Upper lobe of right lung (tissue), 1 donor: ENCODE data around the gene HTT. TPM values are rescaled to one million over a fixed set of nuclear protein-coding genes. Genes with fewer than 3 reads are reported as not detected.
A peak's percentile ranks its signal among the peaks of the same experiment; 100 is the strongest.

Experiments
- ATAC-seq: fragments of 200-7000 bp; cut with Tn5 transposase; one replicate; pipeline ENCODE4 v1.9.1; 2020; ENCODE audit warnings: mild to moderate bottlenecking, moderate library complexity
- DNase-seq: peaks from one replicate; pipeline ENCODE4 v3.0.0-alpha.2; 2020
- H3K27ac ChIP-seq: fragments of 200-600 bp; one replicate; pipeline ENCODE4 v1.8.0; 2022
- H3K27me3 ChIP-seq: fragments of 200-600 bp; one replicate; pipeline ENCODE4 v1.8.0; 2022; ENCODE audit warnings: mild to moderate bottlenecking
- H3K36me3 ChIP-seq: fragments of 200-600 bp; one replicate; pipeline ENCODE4 v1.8.0; 2022
- H3K4me1 ChIP-seq: fragments of 200-600 bp; one replicate; pipeline ENCODE4 v1.8.0; 2022
- H3K4me3 ChIP-seq: fragments of 200-600 bp; one replicate; pipeline ENCODE4 v1.8.0; 2022; ENCODE audit warnings: mild to moderate bottlenecking
- H3K9me3 ChIP-seq: fragments of 200-600 bp; one replicate; pipeline ENCODE4 v1.8.0; 2022
- CTCF ChIP-seq: fragments of 200-600 bp; IDR thresholded peaks from one replicate; pipeline ENCODE4 v1.8.0; 2022; ENCODE audit warnings: antibody characterized with exemption
- intact Hi-C: fragments of 100-400 bp; cut with DNase I; formaldehyde crosslinking; loops from one replicate; pipeline ENCODE4 v1.11.0; 2022
- total RNA-seq: library from RNA; stranded (reverse); fragmentation: NEBNext Ultra II Directional; extraction: Animal tissue kit (Norgen Biotek cat#: 25700); gene quantifications from one replicate; pipeline ENCODE4 v1.2.1, GENCODE V29; 2021
- donor health status: DM: no; HTN: yes; CAD: no; lungs with severe emphysema.

Gene HTT
- total RNA-seq, 1 donor from 2014 or later = 73.6 TPM

GRCh38 chr4:3037957-3038461, 36.5 kb upstream of the HTT start:
- intact Hi-C loops = no loop called here
- TF ChIP-seq CTCF = no peak
- peak overlapping the region; percentile 6 for H3K4me3 ChIP-seq

GRCh38 chr4:3039706-3040366, 34.6 kb upstream of the HTT start:
- TF ChIP-seq CTCF = no peak
- Histone ChIP-seq H3K9me3 (no peaks in the 10 kb centered on the region), H3K27ac (no peak overlapping the region), H3K4me3 (no peak overlapping the region), H3K27me3 (no peaks in the 10 kb centered on the region), H3K4me1 (peaks cover 32% of the 10 kb centered on the region), H3K36me3 (no peaks in the 10 kb centered on the region)
- intact Hi-C loops = no loop called here
- DNase-seq (no peak), ATAC-seq (no peak)

More at GRCh38 chr4:3037957-3038461, 36.5 kb upstream of the HTT start:
- H3K27me3 ChIP-seq = no peaks in the 10 kb centered on the region
- H3K36me3 ChIP-seq = no peaks in the 10 kb centered on the region
- DNase-seq = no peak
- H3K27ac ChIP-seq = no peak overlapping the region
- no peaks in the 10 kb centered on the region for H3K9me3 ChIP-seq
- H3K4me1 ChIP-seq = peaks cover 26% of the 10 kb centered on the region
- no peak for ATAC-seq

- Histone ChIP-seq H3K27ac (peak overlapping the region; percentile 91), H3K36me3 (no peaks in the 10 kb centered on the region), H3K4me3 (peak overlapping the region; percentile 60), H3K27me3 (no peaks in the 10 kb centered on the region), H3K4me1 (peaks cover 32% of the 10 kb centered on the region), H3K9me3 (no peaks in the 10 kb centered on the region)
- no peak for TF ChIP-seq CTCF
- ATAC-seq = no peak
- DNase-seq = no peak
- intact Hi-C loops = no loop called here
Measured at GRCh38 chr4:3040452-3041191, 33.9 kb upstream of the HTT start.

GRCh38 chr4:3041192-3042142, 33.0 kb upstream of the HTT start:
- H3K9me3 ChIP-seq = no peaks in the 10 kb centered on the region
- no peak for TF ChIP-seq CTCF
- H3K27me3 ChIP-seq = no peaks in the 10 kb centered on the region
- peak overlapping the region; percentile 91 for H3K27ac ChIP-seq
- peak; percentile 87 for ATAC-seq
- H3K4me3 ChIP-seq = peak overlapping the region; percentile 60
- DNase-seq = peak; percentile 86
- intact Hi-C loops = no loop called here
- peaks cover 32% of the 10 kb centered on the region for H3K4me1 ChIP-seq
- H3K36me3 ChIP-seq = no peaks in the 10 kb centered on the region

GRCh38 chr4:3042226-3042625, 32.3 kb upstream of the HTT start:
- H3K4me1 ChIP-seq = peaks cover 32% of the 10 kb centered on the region
- peak overlapping the region; percentile 91 for H3K27ac ChIP-seq
- intact Hi-C loops = no loop called here
- ATAC-seq (no peak), DNase-seq (no peak)
- H3K9me3 ChIP-seq = no peaks in the 10 kb centered on the region
- no peaks in the 10 kb centered on the region for H3K27me3 ChIP-seq
- no peaks in the 10 kb centered on the region for H3K36me3 ChIP-seq
- peak overlapping the region; percentile 60 for H3K4me3 ChIP-seq
- no peak for TF ChIP-seq CTCF
